ENCODE results near the gene CTIF. TPM values are rescaled to one million over a fixed set of nuclear protein-coding genes. Genes with fewer than 3 reads are reported as not detected.

The CTIF gene
- total and polyA plus RNA-seq, 4 donors: 10.6 to 26.7 (median 12.3) TPM

- H3K9me3 ChIP-seq (ENCODE audit: control insufficient read depth in 4 of 4, low read length in 3 of 4): no peaks in the 10 kb centered on the region
- no peak for DNase-seq (ENCODE audit: low spot score)
- H3K36me3 ChIP-seq (ENCODE audit: control insufficient read depth in 4 of 4, insufficient read depth in 3 of 4, low read depth in 1 of 4, low read length in 3 of 4): peaks cover 2 to 5% (median 4%) of the 10 kb centered on the region in 4 donors
- TF ChIP-seq MAX (IDR thresholded peaks at IDR 0.05) (no peak), TAF1 (conservative IDR thresholded peaks at IDR 0.05) (no peak), ZBTB33 (IDR thresholded peaks at IDR 0.05) (no peak), YY1 (IDR thresholded peaks at IDR 0.05) (no peak), NR2F2 (IDR thresholded peaks at IDR 0.05) (no peak), GABPA (IDR thresholded peaks at IDR 0.05 in 1 of 2, conservative IDR thresholded peaks at IDR 0.05 in 1 of 2) (no peak), EGR1 (IDR thresholded peaks at IDR 0.05; ENCODE audit: low read depth in 2 of 2) (no peak), FOXA2 (IDR thresholded peaks at IDR 0.05) (no peak), HNF4G (IDR thresholded peaks at IDR 0.05) (no peak)
- TF ChIP-seq, protein P1, sequence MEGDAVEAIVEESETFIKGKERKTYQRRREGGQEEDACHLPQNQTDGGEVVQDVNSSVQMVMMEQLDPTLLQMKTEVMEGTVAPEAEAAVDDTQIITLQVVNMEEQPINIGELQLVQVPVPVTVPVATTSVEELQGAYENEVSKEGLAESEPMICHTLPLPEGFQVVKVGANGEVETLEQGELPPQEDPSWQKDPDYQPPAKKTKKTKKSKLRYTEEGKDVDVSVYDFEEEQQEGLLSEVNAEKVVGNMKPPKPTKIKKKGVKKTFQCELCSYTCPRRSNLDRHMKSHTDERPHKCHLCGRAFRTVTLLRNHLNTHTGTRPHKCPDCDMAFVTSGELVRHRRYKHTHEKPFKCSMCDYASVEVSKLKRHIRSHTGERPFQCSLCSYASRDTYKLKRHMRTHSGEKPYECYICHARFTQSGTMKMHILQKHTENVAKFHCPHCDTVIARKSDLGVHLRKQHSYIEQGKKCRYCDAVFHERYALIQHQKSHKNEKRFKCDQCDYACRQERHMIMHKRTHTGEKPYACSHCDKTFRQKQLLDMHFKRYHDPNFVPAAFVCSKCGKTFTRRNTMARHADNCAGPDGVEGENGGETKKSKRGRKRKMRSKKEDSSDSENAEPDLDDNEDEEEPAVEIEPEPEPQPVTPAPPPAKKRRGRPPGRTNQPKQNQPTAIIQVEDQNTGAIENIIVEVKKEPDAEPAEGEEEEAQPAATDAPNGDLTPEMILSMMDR (IDR thresholded peaks at IDR 0.05; ENCODE audit: low read depth, low read length, missing input control): no peak
- TF ChIP-seq, protein P2, sequence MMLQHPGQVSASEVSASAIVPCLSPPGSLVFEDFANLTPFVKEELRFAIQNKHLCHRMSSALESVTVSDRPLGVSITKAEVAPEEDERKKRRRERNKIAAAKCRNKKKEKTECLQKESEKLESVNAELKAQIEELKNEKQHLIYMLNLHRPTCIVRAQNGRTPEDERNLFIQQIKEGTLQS (IDR thresholded peaks at IDR 0.05): no peak
- H3K4me3 ChIP-seq (ENCODE audit: low read depth in 1 of 3, low read length in 3 of 3): no peak overlapping the region
- no peaks in the 10 kb centered on the region for H3K27me3 ChIP-seq (ENCODE audit: control insufficient read depth in 4 of 4, insufficient read depth in 4 of 4, low read length in 3 of 4)
- 92% methylated on average over 17 of the region's 17 CpGs for WGBS
- H3K27ac ChIP-seq (ENCODE audit: low read depth in 1 of 2, low read length in 2 of 2): no peak overlapping the region
- no peak overlapping the region for H3K9ac ChIP-seq (ENCODE audit: low read depth in 1 of 2, low read length in 2 of 2)
- peaks cover 7 to 17% (median 12%) of the 10 kb centered on the region in 4 donors for H3K4me1 ChIP-seq (ENCODE audit: control insufficient read depth in 4 of 4, insufficient read depth in 4 of 4, low read length in 3 of 4)
These were observed 100.3 kb downstream of the CTIF start for GRCh38 chr18:48638896-48639771.

- TF ChIP-seq RAD21 (IDR thresholded peaks at IDR 0.05) (peak; percentile 36 to 60), GABPA (IDR thresholded peaks at IDR 0.05 in 1 of 2, conservative IDR thresholded peaks at IDR 0.05 in 1 of 2) (no peak)
- TF ChIP-seq, protein P1 (IDR thresholded peaks at IDR 0.05; ENCODE audit: low read depth, low read length, missing input control): peak; percentile 24
These were observed 101.1 kb downstream of the CTIF start for GRCh38 chr18:48639772-48640432.

More at GRCh38 chr18:48639772-48640432, 101.1 kb downstream of the CTIF start:
- no peak overlapping the region for H3K27ac ChIP-seq (ENCODE audit: low read depth in 1 of 2, low read length in 2 of 2)
- peaks cover 2 to 5% (median 4%) of the 10 kb centered on the region in 4 donors for H3K36me3 ChIP-seq (ENCODE audit: control insufficient read depth in 4 of 4, insufficient read depth in 3 of 4, low read depth in 1 of 4, low read length in 3 of 4)
- no peak for DNase-seq (ENCODE audit: low spot score)
- no peaks in the 10 kb centered on the region for H3K27me3 ChIP-seq (ENCODE audit: control insufficient read depth in 4 of 4, insufficient read depth in 4 of 4, low read length in 3 of 4)
- H3K9ac ChIP-seq (ENCODE audit: low read depth in 1 of 2, low read length in 2 of 2): no peak overlapping the region
- peaks cover 2 to 12% (median 6%) of the 10 kb centered on the region in 4 donors for H3K4me1 ChIP-seq (ENCODE audit: control insufficient read depth in 4 of 4, insufficient read depth in 4 of 4, low read length in 3 of 4)
- H3K9me3 ChIP-seq (ENCODE audit: control insufficient read depth in 4 of 4, low read length in 3 of 4): no peaks in the 10 kb centered on the region
- WGBS: 90% methylated on average over 14 of the region's 14 CpGs
- no peak overlapping the region for H3K4me3 ChIP-seq (ENCODE audit: low read depth in 1 of 3, low read length in 3 of 3)

Data from liver (tissue), 9 donors.